Left hindlimb (tissue), 1 donor: ENCODE results near the gene EHMT1.
"Not testable (repeated sequence)": the region's sequence is repeated elsewhere in the genome, so short reads cannot be mapped to it uniquely, and the experiment has no call there.

Experiments
- DNase-seq: peaks from one replicate; pipeline ENCODE4 v3.0.0-alpha.2; 2018

Gene EHMT1

GRCh38 chr9:137590469-137591383, 28.1 kb upstream of the EHMT1 start, which contains the start of gene ZMYND19:
ZMYND19 (minus strand) TSS chr9:137590512; CDS start chr9:137590263, 249 bp downstream.
- peak; percentile 93 for DNase-seq

- DNase-seq: no peak
Observed at GRCh38 chr9:137592767-137593166, 26.0 kb upstream of the EHMT1 start.

- no peak for DNase-seq
Observed at GRCh38 chr9:137593176-137593575, 25.6 kb upstream of the EHMT1 start.

GRCh38 chr9:137596577-137596976, 22.2 kb upstream of the EHMT1 start:
- DNase-seq: not testable (repeated sequence)

GRCh38 chr9:137598943-137599342, 19.9 kb upstream of the EHMT1 start:
- DNase-seq: no peak

GRCh38 chr9:137602661-137603060, 16.1 kb upstream of the EHMT1 start:
- DNase-seq: no peak

- no peak for DNase-seq
Observed at GRCh38 chr9:137603879-137604278, 14.9 kb upstream of the EHMT1 start.

- DNase-seq: peak; percentile 61
Observed at GRCh38 chr9:137604345-137605086, 14.3 kb upstream of the EHMT1 start.

- peak; percentile 97 for DNase-seq
Observed at GRCh38 chr9:137605121-137606004, 13.4 kb upstream of the EHMT1 start, which contains the start of gene ARRDC1. ARRDC1 (plus strand) TSS chr9:137605686; CDS start chr9:137605718, 32 bp downstream.

GRCh38 chr9:137606005-137606621, 12.7 kb upstream of the EHMT1 start:
- no peak for DNase-seq

GRCh38 chr9:137606734-137607138, 12.1 kb upstream of the EHMT1 start:
- DNase-seq: no peak

- no peak for DNase-seq
Observed at GRCh38 chr9:137607141-137607857, 11.5 kb upstream of the EHMT1 start.

GRCh38 chr9:137610944-137611343, 7.9 kb upstream of the EHMT1 start:
- DNase-seq: no peak

- DNase-seq: no peak
Observed at GRCh38 chr9:137611623-137612609, 6.9 kb upstream of the EHMT1 start.

GRCh38 chr9:137612741-137613142, 6.1 kb upstream of the EHMT1 start:
- no peak for DNase-seq

GRCh38 chr9:137613259-137613658, 5.5 kb upstream of the EHMT1 start:
- no peak for DNase-seq

GRCh38 chr9:137613738-137614523, 4.9 kb upstream of the EHMT1 start:
- DNase-seq: no peak

- DNase-seq: no peak
Observed at GRCh38 chr9:137614631-137615386, 4.0 kb upstream of the EHMT1 start.
